Common myeloid progenitor, CD34-positive (primary cell): ENCODE results near the gene ENTPD8.

ENCODE experiments used
- CTCF ChIA-PET: fragments of 350-600 bp; sonication (Branson Sonifier 250); formaldehyde crosslinking; loops from one replicate; lab custom pipeline; 2021; ENCODE audit warnings: antibody characterized with exemption; lab: Charles Lee
- POLR2A ChIA-PET: fragments of 350-600 bp; sonication (Branson Sonifier 250); formaldehyde crosslinking; loops from one replicate; lab custom pipeline; 2021; ENCODE audit warnings: antibody characterized with exemption; lab: Charles Lee
- DNase-seq, 3 donors: peaks; one replicate each; pipeline versions ENCODE4 v3.0.0 to v3.0.0-alpha.2; 2013
- H3K27ac ChIP-seq, 2 experiments: 1 replicate in 1 of 2; 2 replicates in 1 of 2; pipeline ENCODE4 v1.7.0; 2013; ENCODE audit warnings: inconsistent platforms in 2 of 2, low read length in 2 of 2, mild to moderate bottlenecking in 2 of 2, low read depth in 1 of 2, moderate library complexity in 1 of 2; ENCODE audit not compliant: severe bottlenecking in 2 of 2, insufficient read depth in 1 of 2, poor library complexity in 1 of 2
- H3K27me3 ChIP-seq, 5 experiments: replicated peaks in 2 of 5; 1 replicate in 3 of 5; 2 replicates in 2 of 5; pipeline versions ENCODE4 v1.6.1 to v1.7.0; 2013; ENCODE audit warnings: low read length in 4 of 5, mild to moderate bottlenecking in 2 of 5, moderate library complexity in 2 of 5, inconsistent platforms in 1 of 5; ENCODE audit not compliant: insufficient read depth in 5 of 5, control insufficient read depth in 4 of 5
- H3K36me3 ChIP-seq, 4 experiments: 1 replicate in 2 of 4; 2 replicates in 2 of 4; pipeline versions ENCODE4 v1.6.1 to v1.7.0; 2013; ENCODE audit warnings: low read length in 3 of 4, control low read depth in 1 of 4, mild to moderate bottlenecking in 1 of 4; ENCODE audit not compliant: control insufficient read depth in 4 of 4, insufficient read depth in 4 of 4
- H3K4me1 ChIP-seq, 4 experiments: 1 replicate in 3 of 4; 2 replicates in 1 of 4; pipeline versions ENCODE4 v1.6.1 to v1.7.1; 2013; ENCODE audit warnings: low read length in 3 of 4, mild to moderate bottlenecking in 3 of 4, control low read depth in 1 of 4, inconsistent platforms in 1 of 4, moderate library complexity in 1 of 4; ENCODE audit not compliant: control insufficient read depth in 4 of 4, insufficient read depth in 4 of 4; ENCODE audit errors: control extremely low read depth in 1 of 4
- H3K4me3 ChIP-seq, 7 experiments: 1 replicate in 4 of 7; 2 replicates in 3 of 7; pipeline versions ENCODE4 v1.5.1 to v1.7.0; 2013; ENCODE audit warnings: mild to moderate bottlenecking in 7 of 7, low read length in 6 of 7, moderate library complexity in 6 of 7, inconsistent platforms in 2 of 7, low read depth in 2 of 7, control low read depth in 1 of 7; ENCODE audit not compliant: insufficient read depth in 4 of 7, control insufficient read depth in 1 of 7; ENCODE audit errors: extremely low read depth in 1 of 7
- H3K9me3 ChIP-seq, 5 experiments: 1 replicate in 4 of 5; 2 replicates in 1 of 5; pipeline versions ENCODE4 v1.6.1 to v1.7.1; 2013; ENCODE audit warnings: low read length in 4 of 5, mild to moderate bottlenecking in 2 of 5, inconsistent platforms in 1 of 5, low read depth in 1 of 5, moderate library complexity in 1 of 5; ENCODE audit not compliant: control insufficient read depth in 4 of 5, insufficient read depth in 2 of 5; ENCODE audit errors: control extremely low read depth in 1 of 5
- WGBS: methylation state at CpG from one replicate; pipeline ENCODE4 v1.1.5; 2013; ENCODE audit not compliant: insufficient coverage; 5-methylcytosine and 5-hydroxymethylcytosine counted together

ENTPD8 gene

DNA sequence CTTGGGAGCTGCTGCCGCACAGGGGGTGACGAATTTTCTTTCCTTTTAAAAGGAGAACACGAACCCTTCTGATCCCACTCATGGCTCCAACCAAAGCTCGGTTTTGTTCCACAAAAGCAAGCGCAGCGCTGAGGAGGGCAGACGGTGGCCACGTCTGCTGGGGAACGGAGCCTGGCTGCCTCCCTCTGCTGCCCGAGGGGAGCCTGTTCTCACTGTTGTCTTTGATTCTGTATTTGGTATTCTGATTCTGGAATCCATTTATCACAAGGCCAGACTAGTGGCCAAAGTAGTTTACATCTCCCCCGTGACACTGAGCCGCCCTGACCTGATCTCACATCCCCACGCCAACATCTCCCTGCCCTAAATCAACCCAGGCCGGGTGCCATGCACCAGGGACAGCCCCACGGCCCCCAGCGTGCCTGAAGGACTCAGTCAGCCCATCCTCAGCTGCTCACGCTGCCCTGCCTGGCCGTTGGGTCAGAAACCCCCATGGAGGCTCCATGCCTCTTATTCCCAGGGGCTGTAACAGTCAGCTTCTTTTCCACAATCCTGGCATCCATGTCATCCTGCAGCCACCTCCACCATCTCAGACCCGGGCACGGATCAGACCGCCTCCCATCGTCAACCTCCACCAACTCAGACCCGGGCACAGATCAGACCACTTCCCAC is 24.7 kb upstream of the ENTPD8 start:
- Histone ChIP-seq H3K27me3 (peaks cover 0 to 27% (median 3%) of the 10 kb centered on the region in 5 experiments), H3K36me3 (no peaks in the 10 kb centered on the region), H3K4me1 (peaks cover 9 to 44% (median 33%) of the 10 kb centered on the region in 4 experiments), H3K27ac (no peak overlapping the region), H3K9me3 (peaks cover 0 to 28% (median 0%) of the 10 kb centered on the region in 5 experiments), H3K4me3 (no peak overlapping the region)
- CTCF ChIA-PET: no interaction called here
- POLR2A ChIA-PET: no interaction called here
- 99% methylated on average over 20 of the region's 23 CpGs for WGBS
- DNase-seq: no peak

DNA sequence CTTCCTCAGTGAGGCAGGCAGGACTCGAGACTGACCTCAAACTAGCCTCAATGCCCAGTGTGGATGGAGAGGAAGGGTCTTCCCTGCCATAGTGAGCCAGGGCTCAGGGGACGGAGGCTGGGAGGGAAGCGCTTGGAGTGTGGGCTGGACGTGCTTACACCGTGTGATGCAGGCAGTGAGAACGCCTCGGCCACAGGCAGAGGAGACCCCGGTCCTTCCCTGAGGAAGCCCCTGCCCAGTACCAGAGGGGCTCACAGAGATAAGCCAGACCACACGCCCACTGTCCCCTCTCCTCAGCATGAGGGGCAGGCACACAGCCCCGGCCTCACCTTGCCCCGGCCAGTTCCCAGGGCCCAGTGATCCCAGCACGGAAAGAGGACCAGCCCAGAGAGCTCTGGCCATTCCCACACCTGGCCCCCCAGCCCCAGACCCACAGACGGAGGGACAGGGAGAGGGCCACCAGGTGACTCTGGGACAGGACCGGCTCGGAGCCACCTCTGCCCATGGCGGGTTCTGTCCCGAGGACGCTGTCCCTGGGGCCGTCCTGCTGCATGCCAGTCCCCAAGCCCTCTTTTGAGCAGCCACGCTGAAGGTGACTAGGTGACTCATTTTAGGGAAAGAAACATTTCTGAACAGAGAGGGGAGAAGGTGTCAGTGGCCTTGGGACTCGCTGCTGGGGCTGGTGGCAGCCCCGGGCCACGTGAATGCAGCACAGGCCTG is 24.0 kb upstream of the ENTPD8 start:
- CTCF ChIA-PET: no interaction called here
- Histone ChIP-seq H3K27ac (no peak overlapping the region), H3K27me3 (peaks cover 0 to 27% (median 3%) of the 10 kb centered on the region in 5 experiments), H3K4me3 (no peak overlapping the region), H3K36me3 (no peaks in the 10 kb centered on the region), H3K4me1 (peaks cover 3 to 44% (median 34%) of the 10 kb centered on the region in 4 experiments), H3K9me3 (peaks cover 0 to 28% (median 0%) of the 10 kb centered on the region in 5 experiments)
- WGBS: 98% methylated on average over 20 of the region's 23 CpGs
- no peak for DNase-seq
- POLR2A ChIA-PET: no interaction called here

DNA sequence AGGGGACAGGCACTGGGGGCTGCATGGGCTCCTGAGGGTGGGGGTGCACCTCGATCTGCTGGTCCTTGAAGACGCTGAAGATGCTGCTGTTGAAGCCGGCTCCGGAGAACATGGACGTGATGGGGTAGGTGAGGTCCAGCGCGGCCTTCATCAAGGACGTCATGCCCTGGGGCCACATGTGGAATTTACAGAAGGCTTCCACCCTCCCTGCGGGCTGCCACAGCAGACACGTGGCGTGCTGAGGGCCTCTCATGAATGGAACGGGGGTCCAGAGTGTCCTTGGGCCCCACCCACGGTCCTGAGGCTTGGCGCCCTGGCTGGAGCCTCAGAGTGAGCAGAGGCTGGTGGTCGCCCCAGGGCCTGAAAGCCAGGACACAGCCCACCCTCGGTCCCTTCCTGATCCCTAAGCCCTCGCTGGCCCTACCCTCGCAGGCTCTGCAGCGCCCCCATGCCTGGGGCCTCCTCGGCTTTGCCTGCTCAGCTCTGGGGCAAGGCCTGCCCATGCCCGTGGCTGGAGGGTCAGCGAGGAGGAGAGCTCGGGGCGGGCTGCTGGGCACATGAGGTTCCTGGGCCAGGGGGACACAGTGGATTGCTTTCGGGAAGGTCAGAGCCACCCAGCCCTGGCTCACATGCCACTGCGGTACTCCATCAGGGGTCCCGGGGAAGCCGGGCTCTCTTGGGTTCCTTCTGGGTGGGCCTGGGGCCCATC is 23.3 kb upstream of the ENTPD8 start:
- H3K36me3 ChIP-seq: no peaks in the 10 kb centered on the region
- H3K27ac ChIP-seq: no peak overlapping the region
- DNase-seq: no peak
- POLR2A ChIA-PET: no interaction called here
- CTCF ChIA-PET: interaction anchor here (0.6 kb wide), 1 partner anchor 220 kb away, joined by 3 read pairs; no protein-coding TSS in a partner anchor
- 97% methylated on average over 22 of the region's 28 CpGs for whole genome bisulfite sequencing
- no peak overlapping the region for H3K4me3 ChIP-seq
- peaks cover 0 to 27% (median 3%) of the 10 kb centered on the region in 5 experiments for H3K27me3 ChIP-seq
- H3K4me1 ChIP-seq: peaks cover 3 to 44% (median 37%) of the 10 kb centered on the region in 4 experiments
- peaks cover 0 to 28% (median 0%) of the 10 kb centered on the region in 5 experiments for H3K9me3 ChIP-seq

DNA sequence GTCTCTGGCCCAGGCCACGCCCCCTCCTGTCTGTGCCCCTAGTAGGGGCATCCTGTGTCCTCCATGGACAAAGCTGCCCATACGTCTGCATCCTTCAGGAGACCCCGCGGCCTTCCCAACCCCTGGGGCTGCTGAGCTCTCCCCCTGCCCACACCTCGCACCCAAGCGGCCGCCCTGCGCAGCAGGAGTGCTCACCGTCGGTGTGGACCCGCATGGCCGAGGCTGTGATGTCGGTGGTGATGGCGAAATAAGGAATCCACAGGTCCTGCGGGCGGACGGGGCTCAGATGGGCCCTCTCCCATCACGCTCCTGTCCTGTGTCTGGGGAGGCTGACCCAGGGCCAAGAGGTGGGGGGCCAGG is 22.8 kb upstream of the ENTPD8 start:
- 97% methylated on average over 8 of the region's 18 CpGs for WGBS

DNA sequence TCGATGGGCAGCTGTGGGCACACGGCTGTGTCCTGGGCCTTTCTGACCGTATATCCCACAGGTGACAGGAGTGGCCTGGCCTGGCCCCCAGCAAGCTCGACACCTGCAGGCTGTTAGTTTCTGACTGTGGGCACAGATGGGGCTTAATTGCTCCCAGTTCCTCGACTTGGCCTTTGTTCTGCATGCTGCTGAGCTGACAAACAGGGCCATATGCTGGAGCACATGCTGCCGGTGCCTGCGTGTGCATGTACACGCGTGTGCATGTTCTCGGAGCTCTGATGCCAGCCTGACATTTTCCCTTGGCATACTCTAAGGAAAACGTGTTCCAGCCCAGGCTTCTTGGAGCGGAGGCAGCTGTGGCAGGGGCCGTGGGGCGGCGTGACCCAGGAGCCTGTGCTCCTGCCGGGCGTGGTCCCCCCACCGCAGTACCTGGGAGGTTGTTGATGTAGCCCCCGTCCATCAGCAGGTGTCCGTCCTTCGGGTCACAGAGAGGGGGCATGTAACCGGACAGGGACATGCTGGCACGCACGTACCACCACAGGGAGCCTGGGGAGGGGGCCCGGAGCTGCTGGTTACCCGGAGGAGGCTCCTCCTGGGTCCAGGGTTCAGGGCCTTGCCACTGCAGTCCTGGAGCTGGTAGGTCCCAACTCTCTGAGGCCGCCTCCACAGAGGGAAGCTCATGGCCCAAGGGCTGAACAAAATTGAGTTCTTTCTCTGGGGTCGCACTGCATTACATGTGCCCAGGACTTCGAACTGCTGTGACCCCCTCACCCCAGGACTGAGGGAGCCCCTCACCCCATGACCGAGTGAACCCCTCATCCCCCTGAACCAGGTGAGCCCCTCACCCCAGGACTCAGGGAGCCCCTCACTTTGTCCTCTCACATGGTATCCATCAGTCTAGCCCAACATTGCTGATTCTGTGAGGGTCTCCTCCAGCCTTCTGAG is 22.1 kb upstream of the ENTPD8 start:
- H3K36me3 ChIP-seq: no peaks in the 10 kb centered on the region
- POLR2A ChIA-PET: no interaction called here
- H3K4me1 ChIP-seq: peaks cover 0 to 45% (median 43%) of the 10 kb centered on the region in 4 experiments
- H3K4me3 ChIP-seq: no peak overlapping the region
- no peak overlapping the region for H3K27ac ChIP-seq
- peaks cover 0 to 28% (median 0%) of the 10 kb centered on the region in 5 experiments for H3K9me3 ChIP-seq
- CTCF ChIA-PET: interaction anchor here (1.0 to 1.1 kb wide), 3 partner anchors 11 to 40 kb away, joined by 3 read pairs; partner anchors contain the start of genes EXD3 and NOXA1
- peaks cover 0 to 26% (median 2%) of the 10 kb centered on the region in 5 experiments for H3K27me3 ChIP-seq
- no peak for DNase-seq
- 93% methylated on average over 30 of the region's 30 CpGs for WGBS

More for the DNA sequence above, 22.8 kb upstream of the ENTPD8 start:
- Histone ChIP-seq H3K36me3 (no peaks in the 10 kb centered on the region), H3K4me3 (no peak overlapping the region), H3K27ac (no peak overlapping the region), H3K4me1 (peaks cover 0 to 41% (median 38%) of the 10 kb centered on the region in 4 experiments), H3K27me3 (peaks cover 0 to 27% (median 3%) of the 10 kb centered on the region in 5 experiments), H3K9me3 (peaks cover 0 to 28% (median 0%) of the 10 kb centered on the region in 5 experiments)
- ChIA-PET POLR2A (no interaction called here), CTCF (interaction anchor here (1.0 kb wide), 1 partner anchor 41 kb away, joined by 3 read pairs; the partner anchor contains the start of genes EXD3 and NOXA1)
- no peak for DNase-seq

DNA sequence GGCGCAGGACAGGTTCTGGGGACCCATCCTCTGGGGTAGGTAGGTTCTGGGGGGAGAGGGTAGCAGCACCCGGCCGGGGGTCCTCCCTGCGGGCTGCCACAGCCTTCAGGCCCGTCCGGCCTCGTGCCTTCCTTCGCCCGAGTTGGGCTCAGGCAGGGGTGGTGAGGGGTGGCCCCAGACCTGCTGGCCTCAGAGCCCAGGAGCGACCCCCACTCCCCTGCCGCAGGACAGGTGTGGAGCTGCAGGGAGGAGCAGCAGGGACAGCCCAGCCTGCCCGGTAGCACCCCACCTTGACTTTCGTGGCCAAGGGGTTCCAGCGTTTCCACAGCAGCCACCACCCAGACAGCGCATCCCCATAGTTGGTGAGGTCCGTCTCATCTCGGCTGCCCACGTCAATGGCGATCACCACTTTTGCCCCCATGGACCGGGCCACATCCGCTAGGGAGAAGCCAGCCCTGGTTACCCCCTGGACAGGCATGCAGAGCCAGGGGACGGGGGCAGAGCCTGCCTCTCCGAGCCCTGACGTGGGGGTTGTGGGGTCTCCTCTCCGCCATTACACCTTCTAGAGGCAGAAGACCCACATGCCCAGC is 21.3 kb upstream of the ENTPD8 start:
- Histone ChIP-seq H3K27me3 (peaks cover 0 to 21% (median 0%) of the 10 kb centered on the region in 5 experiments), H3K9me3 (peaks cover 0 to 28% (median 0%) of the 10 kb centered on the region in 5 experiments), H3K4me1 (peaks cover 0 to 50% (median 48%) of the 10 kb centered on the region in 4 experiments), H3K36me3 (peaks cover 0 to under 1% (median 0%) of the 10 kb centered on the region in 4 experiments), H3K4me3 (peak overlapping the region in 2 of 7 experiments; percentile 42 to 54), H3K27ac (no peak overlapping the region)
- ChIA-PET CTCF (interaction anchor here (1.0 to 1.1 kb wide), 2 partner anchors 11 to 17 kb away, joined by 3 read pairs; no protein-coding TSS in a partner anchor), POLR2A (interaction anchor here (1.0 kb wide), 1 partner anchor 8 kb away, joined by 3 read pairs; no protein-coding TSS in a partner anchor)
- no peak for DNase-seq
- WGBS: 93% methylated on average over 23 of the region's 25 CpGs
